Measurements from ENCODE around the gene CENPX. TPM values are rescaled to one million over a fixed set of nuclear protein-coding genes. Genes with fewer than 3 reads are reported as not detected.

Gene CENPX
- total RNA-seq, 1 experiment from 2014 or later, result 344 TPM

- intact Hi-C loops (cut with micrococcal nuclease), result no loop called here
Measured at GRCh38 chr17:81994593-81995462, 27.9 kb downstream of the CENPX start.

GRCh38 chr17:81993729-81994592 lies 28.7 kb downstream of the CENPX start:
- Histone ChIP-seq H3K27ac (ENCODE audit: low read length) (no peak overlapping the region), H3F3A (ENCODE audit: low read length, unreplicated experiment) (no peaks in the 10 kb centered on the region), H3K36me3 (ENCODE audit: low read depth, low read length) (no peaks in the 10 kb centered on the region), H2AFZ (ENCODE audit: low read length) (no peak overlapping the region), H3K4me3 (ENCODE audit: low read length) (no peak overlapping the region), H3K9me2 (replicated peaks; ENCODE audit: low read length) (no peaks in the 10 kb centered on the region), H3K4me2 (ENCODE audit: low read length) (no peak overlapping the region), H3K9ac (ENCODE audit: low read length) (no peak overlapping the region), H4K20me1 (ENCODE audit: low read length) (no peaks in the 10 kb centered on the region), H3K79me2 (ENCODE audit: low read length) (no peaks in the 10 kb centered on the region), H3K9me3 (ENCODE audit: low read length) (no peaks in the 10 kb centered on the region), H3K4me1 (ENCODE audit: insufficient read depth, low read length) (peaks cover 16% of the 10 kb centered on the region), H3K27me3 (ENCODE audit: low read length) (no peaks in the 10 kb centered on the region)
- DNase-seq, result no peak
- ChIA-PET CTCF (no interaction called here), POLR2A (ENCODE audit: unreplicated experiment) (no interaction called here)
- no peak for ATAC-seq
- TF ChIP-seq, protein P1, sequence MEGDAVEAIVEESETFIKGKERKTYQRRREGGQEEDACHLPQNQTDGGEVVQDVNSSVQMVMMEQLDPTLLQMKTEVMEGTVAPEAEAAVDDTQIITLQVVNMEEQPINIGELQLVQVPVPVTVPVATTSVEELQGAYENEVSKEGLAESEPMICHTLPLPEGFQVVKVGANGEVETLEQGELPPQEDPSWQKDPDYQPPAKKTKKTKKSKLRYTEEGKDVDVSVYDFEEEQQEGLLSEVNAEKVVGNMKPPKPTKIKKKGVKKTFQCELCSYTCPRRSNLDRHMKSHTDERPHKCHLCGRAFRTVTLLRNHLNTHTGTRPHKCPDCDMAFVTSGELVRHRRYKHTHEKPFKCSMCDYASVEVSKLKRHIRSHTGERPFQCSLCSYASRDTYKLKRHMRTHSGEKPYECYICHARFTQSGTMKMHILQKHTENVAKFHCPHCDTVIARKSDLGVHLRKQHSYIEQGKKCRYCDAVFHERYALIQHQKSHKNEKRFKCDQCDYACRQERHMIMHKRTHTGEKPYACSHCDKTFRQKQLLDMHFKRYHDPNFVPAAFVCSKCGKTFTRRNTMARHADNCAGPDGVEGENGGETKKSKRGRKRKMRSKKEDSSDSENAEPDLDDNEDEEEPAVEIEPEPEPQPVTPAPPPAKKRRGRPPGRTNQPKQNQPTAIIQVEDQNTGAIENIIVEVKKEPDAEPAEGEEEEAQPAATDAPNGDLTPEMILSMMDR (conservative IDR thresholded peaks at IDR 0.05; ENCODE audit: low read depth, low read length), result no peak
- TF ChIP-seq EZH2 (IDR thresholded peaks at IDR 0.05; ENCODE audit: low read length, unreplicated experiment) (no peak), EZH2phosphoT487 (IDR thresholded peaks at IDR 0.05; ENCODE audit: borderline replicate concordance, low read length) (no peak)
- BruUV-seq (replicated peaks), result no TSS peak
- intact Hi-C loops (cut with micrococcal nuclease), result no loop called here

More at GRCh38 chr17:81994593-81995462, 27.9 kb downstream of the CENPX start:
- ChIA-PET POLR2A (ENCODE audit: unreplicated experiment) (no interaction called here), CTCF (no interaction called here)
- H3K27ac ChIP-seq (ENCODE audit: low read length), result no peak overlapping the region
- no peaks in the 10 kb centered on the region for H3F3A ChIP-seq (ENCODE audit: low read length, unreplicated experiment)
- no peaks in the 10 kb centered on the region for H3K79me2 ChIP-seq (ENCODE audit: low read length)
- no peaks in the 10 kb centered on the region for H3K36me3 ChIP-seq (ENCODE audit: low read depth, low read length)
- H3K4me1 ChIP-seq (ENCODE audit: insufficient read depth, low read length), result peaks cover 16% of the 10 kb centered on the region
- TF ChIP-seq EZH2 (IDR thresholded peaks at IDR 0.05; ENCODE audit: low read length, unreplicated experiment), result no peak
- no peak for TF ChIP-seq EZH2phosphoT487 (IDR thresholded peaks at IDR 0.05; ENCODE audit: borderline replicate concordance, low read length)
- TF ChIP-seq, protein P1 (conservative IDR thresholded peaks at IDR 0.05; ENCODE audit: low read depth, low read length), result no peak
- ATAC-seq, result no peak
- no peak overlapping the region for H3K9ac ChIP-seq (ENCODE audit: low read length)
- no peaks in the 10 kb centered on the region for H4K20me1 ChIP-seq (ENCODE audit: low read length)
- no peaks in the 10 kb centered on the region for H3K9me3 ChIP-seq (ENCODE audit: low read length)
- no peaks in the 10 kb centered on the region for H3K27me3 ChIP-seq (ENCODE audit: low read length)
- no peak overlapping the region for H2AFZ ChIP-seq (ENCODE audit: low read length)
- no peak for DNase-seq
- no peaks in the 10 kb centered on the region for H3K9me2 ChIP-seq (replicated peaks; ENCODE audit: low read length)
- H3K4me2 ChIP-seq (ENCODE audit: low read length), result no peak overlapping the region
- no peak overlapping the region for H3K4me3 ChIP-seq (ENCODE audit: low read length)
- BruUV-seq (replicated peaks), result no TSS peak
